Activated CD4-positive, alpha-beta T cell treated with anti-CD3 and anti-CD28 coated beads for 4 hours (primary cell): ENCODE measurements around the gene PPP1R2C.
A peak's percentile ranks its signal among the peaks of the same experiment; 100 is the strongest.

ENCODE experiments used
- DNase-seq, 2 donors: peaks; one replicate each; pipeline ENCODE4 v3.0.0-alpha.2; 2020

The PPP1R2C gene

GRCh38 chrX:42778096-42778495 lies at the start of gene PPP1R2C:
Gene PPP1R2C, minus strand, starts transcription at chrX:42778163. Its CDS starts 84 bp downstream, at chrX:42778079.
- peak in 1 of 2 donors; percentile 41 for DNase-seq

GRCh38 chrX:42825201-42825600 lies 47.2 kb upstream of the PPP1R2C start:
- DNase-seq = no peak

- no peak for DNase-seq
These were observed 46.6 kb upstream of the PPP1R2C start for GRCh38 chrX:42824541-42824940.

- no peak for DNase-seq
These were observed 45.5 kb upstream of the PPP1R2C start for GRCh38 chrX:42823443-42823842.

GRCh38 chrX:42821803-42822443 lies 44.0 kb upstream of the PPP1R2C start:
- DNase-seq = no peak

- no peak for DNase-seq
These were observed 40.4 kb upstream of the PPP1R2C start for GRCh38 chrX:42818151-42818921.

GRCh38 chrX:42809569-42809968 lies 31.6 kb upstream of the PPP1R2C start:
- no peak for DNase-seq

GRCh38 chrX:42807393-42807792 lies 29.4 kb upstream of the PPP1R2C start:
- DNase-seq = no peak

GRCh38 chrX:42804524-42804923 lies 26.6 kb upstream of the PPP1R2C start:
- DNase-seq = no peak

GRCh38 chrX:42803320-42803719 lies 25.4 kb upstream of the PPP1R2C start:
- DNase-seq = no peak

- no peak for DNase-seq
These were observed 19.8 kb upstream of the PPP1R2C start for GRCh38 chrX:42797651-42798269.

- DNase-seq = no peak
These were observed 5.5 kb upstream of the PPP1R2C start for GRCh38 chrX:42783451-42783850.

GRCh38 chrX:42776195-42776594 lies 1.8 kb downstream of the PPP1R2C start:
- DNase-seq = no peak

GRCh38 chrX:42772874-42773273 lies 5.1 kb downstream of the PPP1R2C start:
- no peak for DNase-seq

GRCh38 chrX:42771506-42772335 lies 6.2 kb downstream of the PPP1R2C start:
- DNase-seq = no peak

- DNase-seq = no peak
These were observed 7.4 kb downstream of the PPP1R2C start for GRCh38 chrX:42770566-42770965.

GRCh38 chrX:42759881-42760280 lies 18.1 kb downstream of the PPP1R2C start:
- no peak for DNase-seq

- DNase-seq = no peak
These were observed 22.1 kb downstream of the PPP1R2C start for GRCh38 chrX:42755815-42756214.

- no peak for DNase-seq
These were observed 23.4 kb downstream of the PPP1R2C start for GRCh38 chrX:42754603-42755002.

GRCh38 chrX:42754115-42754514 lies 23.8 kb downstream of the PPP1R2C start:
- DNase-seq = no peak

GRCh38 chrX:42752730-42753129 lies 25.2 kb downstream of the PPP1R2C start:
- DNase-seq = no peak

GRCh38 chrX:42751573-42751972 lies 26.4 kb downstream of the PPP1R2C start:
- no peak for DNase-seq
